ENCODE data around the gene SLC27A3.

SLC27A3 gene

GRCh38 chr1:153790966-153791647 is 15.9 kb downstream of the SLC27A3 start:
- DNase-seq (ENCODE audit: low spot score): peak; percentile 91
- in situ Hi-C loops (cut with MboI; ENCODE audit: low pct_unique_long_range_greater_than_20kb, low sequenced_read_pairs, unreplicated experiment): no loop called here
- TF ChIP-seq CTCF (IDR thresholded peaks at IDR 0.05; ENCODE audit: extremely low read depth, insufficient read depth, missing control alignments): no peak

GRCh38 chr1:153791648-153792253 is 16.5 kb downstream of the SLC27A3 start:
- TF ChIP-seq CTCF (IDR thresholded peaks at IDR 0.05; ENCODE audit: extremely low read depth, insufficient read depth, missing control alignments): no peak
- in situ Hi-C loops (cut with MboI; ENCODE audit: low pct_unique_long_range_greater_than_20kb, low sequenced_read_pairs, unreplicated experiment): no loop called here
- peak; percentile 55 for DNase-seq (ENCODE audit: low spot score)

GRCh38 chr1:153792631-153793041 is 17.4 kb downstream of the SLC27A3 start:
- TF ChIP-seq CTCF (IDR thresholded peaks at IDR 0.05; ENCODE audit: extremely low read depth, insufficient read depth, missing control alignments): no peak
- in situ Hi-C loops (cut with MboI; ENCODE audit: low pct_unique_long_range_greater_than_20kb, low sequenced_read_pairs, unreplicated experiment): no loop called here
- no peak for DNase-seq (ENCODE audit: low spot score)

GRCh38 chr1:153793261-153793972 is 18.2 kb downstream of the SLC27A3 start:
- DNase-seq (ENCODE audit: low spot score): no peak
- TF ChIP-seq CTCF (IDR thresholded peaks at IDR 0.05; ENCODE audit: extremely low read depth, insufficient read depth, missing control alignments): no peak
- in situ Hi-C loops (cut with MboI; ENCODE audit: low pct_unique_long_range_greater_than_20kb, low sequenced_read_pairs, unreplicated experiment): no loop called here

- in situ Hi-C loops (cut with MboI; ENCODE audit: low pct_unique_long_range_greater_than_20kb, low sequenced_read_pairs, unreplicated experiment): no loop called here
- TF ChIP-seq CTCF (IDR thresholded peaks at IDR 0.05; ENCODE audit: extremely low read depth, insufficient read depth, missing control alignments): no peak
- DNase-seq (ENCODE audit: low spot score): no peak
Observed at GRCh38 chr1:153793973-153794615, 18.9 kb downstream of the SLC27A3 start.

- TF ChIP-seq CTCF (IDR thresholded peaks at IDR 0.05; ENCODE audit: extremely low read depth, insufficient read depth, missing control alignments): no peak
- in situ Hi-C loops (cut with MboI; ENCODE audit: low pct_unique_long_range_greater_than_20kb, low sequenced_read_pairs, unreplicated experiment): loop anchor here (5.0 kb wide), 1 partner anchor 188 kb away; no protein-coding TSS in a partner anchor
Observed at GRCh38 chr1:153794624-153795329, 19.6 kb downstream of the SLC27A3 start.

More at GRCh38 chr1:153794624-153795329, 19.6 kb downstream of the SLC27A3 start:
- DNase-seq (ENCODE audit: low spot score): no peak

All from GM13977 (cell line).